ENCODE data around the gene RACK1.

DNA sequence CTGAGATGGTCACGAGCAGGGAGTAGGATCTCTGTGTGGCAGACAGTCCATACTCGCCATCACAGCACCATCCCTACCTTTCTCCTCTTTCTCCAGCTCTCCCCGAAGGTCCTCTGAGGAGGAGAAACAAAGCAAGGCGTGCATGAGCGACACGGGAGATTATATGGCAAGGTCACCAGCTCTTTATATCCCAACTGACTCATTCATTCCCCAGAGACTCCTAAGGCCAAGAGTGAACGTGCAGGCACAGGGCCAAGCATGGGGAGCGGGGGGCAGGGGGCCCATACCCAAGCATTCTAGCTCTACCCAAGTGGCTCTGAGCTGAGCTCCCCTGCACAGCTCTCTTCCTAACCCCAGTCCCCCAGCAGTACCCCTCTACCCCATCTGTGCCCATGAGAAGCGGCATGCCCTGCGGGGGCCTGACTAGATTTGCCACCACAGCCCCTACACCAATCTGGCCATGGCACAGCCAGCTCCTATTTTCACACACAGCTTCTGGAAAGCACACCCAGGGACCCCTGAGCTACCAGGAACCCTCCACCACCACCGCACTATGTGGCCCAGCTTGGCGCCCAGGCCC, 45.5 kb downstream of the RACK1 start:
- TF ChIP-seq, protein P1, sequence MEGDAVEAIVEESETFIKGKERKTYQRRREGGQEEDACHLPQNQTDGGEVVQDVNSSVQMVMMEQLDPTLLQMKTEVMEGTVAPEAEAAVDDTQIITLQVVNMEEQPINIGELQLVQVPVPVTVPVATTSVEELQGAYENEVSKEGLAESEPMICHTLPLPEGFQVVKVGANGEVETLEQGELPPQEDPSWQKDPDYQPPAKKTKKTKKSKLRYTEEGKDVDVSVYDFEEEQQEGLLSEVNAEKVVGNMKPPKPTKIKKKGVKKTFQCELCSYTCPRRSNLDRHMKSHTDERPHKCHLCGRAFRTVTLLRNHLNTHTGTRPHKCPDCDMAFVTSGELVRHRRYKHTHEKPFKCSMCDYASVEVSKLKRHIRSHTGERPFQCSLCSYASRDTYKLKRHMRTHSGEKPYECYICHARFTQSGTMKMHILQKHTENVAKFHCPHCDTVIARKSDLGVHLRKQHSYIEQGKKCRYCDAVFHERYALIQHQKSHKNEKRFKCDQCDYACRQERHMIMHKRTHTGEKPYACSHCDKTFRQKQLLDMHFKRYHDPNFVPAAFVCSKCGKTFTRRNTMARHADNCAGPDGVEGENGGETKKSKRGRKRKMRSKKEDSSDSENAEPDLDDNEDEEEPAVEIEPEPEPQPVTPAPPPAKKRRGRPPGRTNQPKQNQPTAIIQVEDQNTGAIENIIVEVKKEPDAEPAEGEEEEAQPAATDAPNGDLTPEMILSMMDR (IDR thresholded peaks at IDR 0.05; ENCODE audit: low read length): no peak
- TF ChIP-seq EZH2 (IDR thresholded peaks at IDR 0.05; ENCODE audit: borderline replicate concordance, low read length): no peak

All from OCI-LY1 (cell line).